Activated T-helper 1 cell treated with anti-CD3 and anti-CD28 coated beads, Interleukin-2, amount 50 U/mL, for 16 hours (primary cell): ENCODE data around the gene PAFAH1B2.
A peak's percentile ranks its signal among the peaks of the same experiment; 100 is the strongest.
"Not testable (repeated sequence)": the region's sequence is repeated elsewhere in the genome, so short reads cannot be mapped to it uniquely, and the experiment has no call there.

Experiments used
- DNase-seq, 2 donors: peaks; one replicate each; pipeline ENCODE4 v3.0.0-alpha.2; 2020; ENCODE audit warnings: low read depth in 1 of 2, low spot score in 1 of 2

The PAFAH1B2 gene

DNA sequence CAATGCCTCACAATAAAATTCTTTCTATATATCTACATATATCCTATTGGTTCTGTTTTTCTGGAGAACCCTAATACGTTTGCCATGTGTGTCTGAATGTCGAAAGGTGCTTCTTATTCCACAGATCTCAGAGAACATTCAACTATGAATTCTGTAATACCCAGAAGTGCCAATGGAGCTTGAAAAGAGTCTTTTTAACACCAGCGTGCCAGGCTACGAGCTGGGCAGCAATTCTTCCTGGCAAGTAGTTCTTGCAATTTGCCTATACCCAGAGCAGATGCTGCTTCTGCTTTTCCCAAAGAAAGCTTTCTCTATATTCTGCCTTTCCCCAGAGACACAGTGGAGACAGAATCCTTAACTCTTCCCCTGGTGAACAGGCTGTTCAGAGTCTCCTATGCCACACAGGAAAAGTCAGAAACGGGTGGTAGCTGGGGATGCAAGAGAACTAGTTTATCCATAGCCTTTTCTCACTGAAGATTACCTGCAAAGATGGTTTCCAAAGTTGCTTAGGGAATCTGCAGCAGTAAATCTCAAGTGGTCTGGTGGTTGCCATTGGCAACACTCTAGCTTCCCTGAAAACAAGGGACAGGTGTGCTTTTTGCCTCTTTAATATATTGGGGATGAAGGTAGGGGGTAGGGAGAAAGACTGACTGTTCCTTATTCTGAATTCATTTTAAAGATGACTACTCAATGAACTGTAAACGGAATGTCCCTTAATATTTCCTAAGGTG, 16.8 kb upstream of the PAFAH1B2 start:
- no peak for DNase-seq

- DNase-seq, result no peak
Measured at GRCh38 chr11:117128289-117128688, 15.8 kb upstream of the PAFAH1B2 start.

DNA sequence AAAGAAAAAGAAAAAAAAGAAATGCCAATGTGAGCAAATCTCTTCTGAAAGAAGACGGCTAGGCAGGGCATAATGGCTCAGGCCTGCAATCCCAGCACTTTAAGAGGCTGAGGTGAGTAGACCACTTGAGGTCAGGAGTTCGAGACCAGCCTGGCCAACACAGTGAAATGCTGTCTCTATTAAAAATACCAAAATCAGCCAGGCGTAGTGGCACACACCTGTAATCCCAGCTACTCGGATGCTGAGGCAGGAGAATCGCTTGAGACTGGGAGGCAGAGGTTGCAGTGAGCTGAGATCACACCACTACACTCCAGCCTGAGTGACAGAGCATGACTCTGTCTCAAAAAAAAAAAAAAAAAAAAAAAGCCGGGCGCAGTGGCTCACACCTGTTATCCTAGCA, 13.7 kb upstream of the PAFAH1B2 start:
- DNase-seq, result not testable (repeated sequence)

DNA sequence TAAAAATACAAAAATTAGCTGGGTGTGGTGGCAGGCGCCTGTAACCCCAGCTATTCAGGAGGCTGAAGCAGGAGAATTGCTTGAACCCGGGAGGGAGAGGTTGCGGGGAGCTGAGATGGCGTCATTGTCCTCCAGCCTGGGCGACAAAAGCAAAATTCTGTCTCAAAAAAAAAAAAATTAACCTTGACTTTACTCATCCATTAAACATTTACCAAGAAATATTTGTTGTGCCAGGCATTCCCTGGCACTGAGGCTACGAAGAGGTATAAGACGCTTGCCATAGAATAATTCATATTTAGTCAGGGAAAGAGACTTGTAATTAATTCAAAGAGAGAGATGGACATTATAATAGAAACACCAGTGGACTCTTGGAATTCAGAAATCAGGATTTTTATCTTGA, 13.2 kb upstream of the PAFAH1B2 start:
- no peak for DNase-seq

- DNase-seq, result no peak
Measured at GRCh38 chr11:117134431-117134830, 9.7 kb upstream of the PAFAH1B2 start.

GRCh38 chr11:117134979-117135378, 9.1 kb upstream of the PAFAH1B2 start:
- not testable (repeated sequence) for DNase-seq

DNA sequence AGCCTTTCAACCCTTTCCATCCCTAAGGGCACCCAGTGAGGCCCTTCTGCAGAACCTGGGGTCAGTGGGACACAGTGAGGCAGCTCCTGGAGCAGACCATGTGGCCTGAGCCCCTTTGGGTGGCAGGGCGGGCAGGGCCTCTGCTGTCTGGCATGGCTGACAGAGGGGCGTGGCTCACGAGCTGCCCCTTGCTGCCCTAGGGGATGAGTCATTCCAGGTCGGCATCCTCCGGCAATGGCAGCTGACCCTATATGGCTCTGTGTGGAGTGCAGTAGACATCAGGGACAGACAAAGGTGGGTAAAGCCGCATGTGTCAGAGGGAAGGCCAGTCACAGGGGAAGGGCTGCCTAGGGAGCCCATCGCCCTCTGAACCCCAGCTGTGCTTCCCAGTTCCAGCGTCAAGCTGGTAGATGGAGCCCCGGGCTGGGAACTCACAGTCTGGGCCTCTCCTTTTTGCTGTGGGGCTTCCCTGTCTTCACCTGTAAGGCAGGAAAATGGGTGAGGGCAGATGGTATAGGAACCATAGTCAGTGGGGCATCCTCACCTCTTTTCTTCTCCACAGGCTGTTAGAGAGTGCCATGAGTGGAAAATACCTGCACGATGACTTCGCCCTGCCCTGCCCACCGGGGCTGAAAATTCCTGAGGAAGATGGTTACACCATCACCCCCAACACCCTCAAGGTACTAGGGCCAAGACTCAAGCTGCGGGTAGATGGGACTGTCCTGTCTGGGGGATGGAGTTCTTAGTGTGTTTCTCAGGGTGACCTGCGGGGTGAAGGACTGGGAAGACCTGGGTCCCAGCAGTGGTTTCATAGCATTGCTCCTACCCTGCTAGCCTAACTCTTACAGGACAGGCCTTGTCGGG, 6.6 kb upstream of the PAFAH1B2 start:
- not testable (repeated sequence) for DNase-seq

GRCh38 chr11:117143390-117143789, 697 bp upstream of the PAFAH1B2 start:
- no peak for DNase-seq

DNA sequence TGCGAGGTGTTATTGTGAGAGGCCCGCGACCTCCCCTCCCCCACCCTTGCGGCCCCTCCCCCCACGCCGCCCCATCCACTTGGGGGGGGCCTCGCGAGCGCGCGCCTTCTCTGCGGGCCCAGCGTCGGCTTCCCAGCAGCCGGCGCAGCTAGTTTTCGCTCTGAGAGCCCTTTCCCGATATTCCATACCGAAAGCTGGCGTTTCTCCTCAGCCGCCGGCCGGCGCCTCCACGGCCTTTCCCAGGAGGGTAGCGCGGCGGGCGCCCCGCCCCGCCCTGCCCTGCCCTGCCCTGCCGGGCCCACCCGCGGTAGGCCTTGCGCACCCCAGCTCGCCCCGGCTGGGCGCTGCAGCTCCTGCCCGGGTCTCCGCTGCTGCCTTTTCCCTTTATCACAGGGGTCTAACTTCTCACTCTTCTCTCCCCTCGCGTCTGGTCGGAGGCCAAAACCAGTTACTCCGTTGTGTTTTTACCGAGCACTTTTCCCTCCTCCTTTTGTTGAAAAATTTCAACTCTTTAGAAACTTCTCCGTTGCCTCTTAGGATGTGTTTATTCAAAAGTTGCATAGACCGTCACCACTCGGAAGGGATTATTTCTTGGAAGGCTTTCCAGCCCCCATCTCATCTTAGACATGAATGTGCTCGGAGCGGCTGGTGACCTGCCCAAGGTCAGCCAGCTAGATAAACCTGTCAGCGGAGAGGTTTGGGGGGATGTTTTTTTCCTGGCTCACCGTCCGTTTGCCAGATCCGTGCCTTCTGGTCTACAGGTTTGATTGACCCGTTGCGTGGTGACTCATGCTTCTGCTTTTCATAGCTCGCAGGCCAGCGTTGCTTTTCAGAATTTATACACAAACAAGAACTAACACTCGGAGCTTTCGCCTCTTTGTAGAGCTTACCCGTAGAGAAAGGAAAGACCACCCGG, 648 bp downstream of the PAFAH1B2 start:
- DNase-seq, result peak; percentile 4 to 10

GRCh38 chr11:117145393-117145761, 1.3 kb downstream of the PAFAH1B2 start:
- no peak for DNase-seq

DNA sequence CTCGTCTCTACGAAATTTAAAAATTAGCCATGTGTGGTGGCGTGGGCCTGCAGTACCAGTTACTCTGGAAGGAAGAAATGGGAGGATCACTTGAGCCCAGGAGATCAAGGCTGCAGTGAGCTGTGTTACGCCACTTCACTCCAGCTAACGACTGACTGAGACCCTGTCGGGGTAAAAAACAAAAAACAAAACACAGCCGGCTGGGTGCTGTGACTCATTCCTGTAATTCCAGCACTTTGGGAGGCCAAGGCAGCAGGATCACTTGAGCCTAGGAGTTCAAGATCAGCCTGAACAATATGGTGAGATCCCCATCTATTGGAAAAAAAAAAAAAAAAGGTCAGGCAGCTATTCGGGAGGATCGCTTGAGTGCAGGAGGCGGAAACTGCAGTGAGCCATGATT, 2.4 kb downstream of the PAFAH1B2 start:
- no peak for DNase-seq

- DNase-seq, result no peak
Measured at GRCh38 chr11:117152066-117152465, 8.0 kb downstream of the PAFAH1B2 start.

DNA sequence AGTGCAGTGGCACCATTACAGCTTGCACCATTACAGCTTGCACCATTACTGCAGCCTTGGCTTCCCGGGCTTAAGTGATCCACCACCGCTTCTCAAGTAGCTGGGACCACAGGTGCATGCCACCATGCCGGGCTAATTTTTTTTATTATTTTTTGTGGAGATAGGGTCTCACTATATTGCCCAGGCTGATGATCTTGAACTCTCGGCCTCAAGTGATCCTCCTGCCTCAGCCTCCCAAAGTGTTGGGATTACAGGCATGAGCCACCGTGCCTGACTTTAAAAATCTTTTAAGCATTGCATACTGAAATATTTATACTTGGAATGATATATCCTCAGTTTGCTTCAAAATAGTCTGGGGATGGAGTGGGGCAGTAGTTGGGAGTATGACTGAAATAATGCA, 10.4 kb downstream of the PAFAH1B2 start:
- DNase-seq, result no peak

- DNase-seq, result no peak
Measured at GRCh38 chr11:117157507-117157906, 13.4 kb downstream of the PAFAH1B2 start.

GRCh38 chr11:117159892-117160291, 15.8 kb downstream of the PAFAH1B2 start:
- DNase-seq, result no peak

DNA sequence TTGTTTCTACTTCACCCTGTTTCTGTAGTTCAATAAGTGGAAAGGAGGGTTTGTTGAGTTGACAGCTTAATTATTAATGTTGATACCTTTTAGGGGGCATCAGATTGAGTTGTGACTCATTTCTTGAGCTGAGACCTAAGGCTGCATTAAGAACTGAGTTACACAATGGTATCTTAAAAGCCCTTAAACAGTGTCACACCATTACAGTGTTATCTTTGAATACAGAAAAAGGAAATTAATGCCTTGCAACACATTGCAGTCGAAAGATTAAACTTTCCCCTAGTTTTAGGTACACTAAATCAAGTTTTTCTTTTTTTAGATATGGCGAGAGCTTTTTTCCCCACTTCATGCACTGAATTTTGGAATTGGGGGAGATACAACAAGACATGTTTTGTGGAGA, 16.7 kb downstream of the PAFAH1B2 start:
- no peak for DNase-seq

DNA sequence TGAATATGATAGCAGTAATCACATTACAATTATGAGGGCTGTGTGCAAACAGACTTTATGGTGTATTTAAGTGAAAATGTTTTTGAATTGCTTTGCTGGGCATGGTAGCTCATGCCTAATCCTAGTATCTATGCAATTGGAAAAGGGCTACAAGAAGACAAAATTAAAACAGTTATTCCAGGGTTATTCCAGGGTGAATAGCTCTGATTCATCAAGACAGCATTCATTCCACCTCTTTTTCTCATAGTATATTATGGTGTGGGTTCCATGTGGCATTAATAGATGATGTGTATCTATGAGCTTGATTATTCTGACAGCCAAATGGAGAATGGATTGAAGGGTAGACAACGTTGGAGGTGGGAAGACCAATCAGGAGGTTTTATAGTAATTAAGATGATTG, 22.4 kb downstream of the PAFAH1B2 start:
- DNase-seq, result no peak

DNA sequence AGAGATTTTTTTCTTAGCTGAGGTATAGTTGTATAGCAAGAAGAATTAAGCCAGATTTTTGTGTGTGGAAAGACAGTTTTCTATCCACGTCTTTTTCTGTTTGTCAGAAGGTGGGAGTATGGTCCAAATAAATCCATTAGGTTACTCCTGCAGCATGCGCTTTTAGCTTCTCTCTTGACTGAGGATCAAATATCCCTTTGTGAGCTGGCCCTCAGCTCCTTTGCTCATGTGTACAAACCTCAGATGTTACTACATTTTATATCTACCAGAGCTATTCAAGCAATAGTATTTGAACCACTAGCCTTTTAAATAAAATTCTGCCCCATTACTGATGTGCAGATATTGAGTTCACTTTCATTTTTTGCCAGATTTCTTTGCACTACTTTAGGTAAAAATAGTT, 25.6 kb downstream of the PAFAH1B2 start:
- no peak for DNase-seq

DNA sequence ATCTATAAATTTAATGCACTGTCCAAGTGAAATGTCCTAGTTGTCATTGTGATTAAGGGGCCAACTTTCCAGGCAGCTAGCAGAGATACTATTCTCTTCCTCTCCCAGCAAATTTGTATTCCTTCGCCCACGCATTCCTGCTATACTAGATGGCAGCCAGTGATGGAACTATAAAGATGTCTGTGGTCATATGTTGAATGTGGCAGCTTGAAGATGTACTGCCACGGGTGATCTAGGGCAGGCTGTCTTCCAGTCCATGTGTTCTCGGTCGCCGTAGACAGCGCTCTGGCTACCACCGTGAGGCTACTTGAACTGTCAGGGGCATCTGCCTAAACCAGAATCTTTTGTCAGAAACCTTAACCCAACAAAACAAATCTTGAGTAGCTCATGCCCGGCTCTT, 26.1 kb downstream of the PAFAH1B2 start:
- DNase-seq, result no peak

DNA sequence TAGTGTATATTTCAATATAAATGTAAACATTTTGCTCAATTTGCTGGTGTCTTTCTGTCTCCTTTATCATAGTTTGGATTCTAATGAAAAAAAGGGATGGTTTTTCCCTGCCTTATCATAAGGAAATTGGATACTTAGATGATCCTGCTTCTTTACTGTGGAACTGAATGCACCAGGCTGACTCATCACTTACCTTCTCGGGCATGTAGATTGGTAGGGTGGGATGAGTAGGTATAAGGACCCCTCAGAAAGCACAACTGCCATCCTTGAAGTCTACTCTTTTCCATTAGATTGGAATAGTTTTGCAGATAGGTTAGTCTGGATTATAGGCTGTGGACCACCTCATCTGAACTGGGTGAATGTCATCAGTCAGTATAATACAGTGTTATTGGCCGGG, 26.9 kb downstream of the PAFAH1B2 start:
- DNase-seq, result no peak

- DNase-seq, result no peak
Measured at GRCh38 chr11:117171404-117172061, 27.4 kb downstream of the PAFAH1B2 start.
